HepG2 (cell line): ENCODE data around the gene SLC4A2. TPM values are rescaled to one million over a fixed set of nuclear protein-coding genes. Genes with fewer than 3 reads are reported as not detected.

Experiments used
- CENPX ChIP-seq: sonication (generic); formaldehyde crosslinking; IDR thresholded peaks from 2 replicates; pipeline ENCODE4 v1.9.0; 2021; ENCODE audit warnings: mild to moderate bottlenecking, missing genetic modification reagents, moderate library complexity
- FOXC1 ChIP-seq: sonication (generic); formaldehyde crosslinking; IDR thresholded peaks from 2 replicates; pipeline ENCODE4 v1.8.0; 2022; ENCODE audit warnings: mild to moderate bottlenecking, missing genetic modification reagents, borderline replicate concordance
- GABPA ChIP-seq, 2 experiments: IDR thresholded peaks; 2 replicates each; pipeline ENCODE4 v1.6.1; 2011 to 2016; ENCODE audit warnings: low read depth in 2 of 2, low read length in 1 of 2, missing biosample characterization in 1 of 2, missing genetic modification characterization in 1 of 2
- IKZF1 ChIP-seq: fragments of 450-650 bp; IDR thresholded peaks from 2 replicates; pipeline ENCODE4 v1.7.1; 2016
- NR3C1 ChIP-seq: sonication (generic); formaldehyde crosslinking; IDR thresholded peaks from 2 replicates; pipeline ENCODE4 v1.4.0; 2020; ENCODE audit warnings: missing genetic modification reagents
- PAWR ChIP-seq: sonication (generic); formaldehyde crosslinking; IDR thresholded peaks from 2 replicates; pipeline ENCODE4 v1.4.0; 2020; ENCODE audit warnings: missing genetic modification reagents, mild to moderate bottlenecking, borderline replicate concordance
- RAD51 ChIP-seq: fragments of 450-650 bp; IDR thresholded peaks from 2 replicates; pipeline ENCODE4 v1.6.1; 2016; ENCODE audit warnings: borderline replicate concordance
- SP5 ChIP-seq: IDR thresholded peaks from 2 replicates; pipeline ENCODE4 v1.6.1; 2016; ENCODE audit warnings: low read depth, borderline replicate concordance
- STAT6 ChIP-seq: sonication (generic); formaldehyde crosslinking; IDR thresholded peaks from 2 replicates; pipeline ENCODE4 v1.4.0; 2020; ENCODE audit warnings: missing genetic modification reagents, mild to moderate bottlenecking, borderline replicate concordance
- SUZ12 ChIP-seq: fragments of 150-350 bp; IDR thresholded peaks from 2 replicates; pipeline ENCODE4 v1.6.1; 2014; ENCODE audit warnings: low read depth, low read length
- THAP7 ChIP-seq: sonication (generic); formaldehyde crosslinking; IDR thresholded peaks from 2 replicates; pipeline ENCODE4 v1.8.1; 2023; ENCODE audit warnings: mild to moderate bottlenecking, missing genetic modification reagents
- ZFAT ChIP-seq: sonication (generic); formaldehyde crosslinking; conservative IDR thresholded peaks from 2 replicates; pipeline ENCODE4 v1.8.1; 2023; ENCODE audit warnings: missing genetic modification reagents, inconsistent platforms
- ZNF121 ChIP-seq: sonication (generic); formaldehyde crosslinking; IDR thresholded peaks from 2 replicates; pipeline ENCODE4 v1.5.0; 2020; ENCODE audit warnings: mild to moderate bottlenecking, missing genetic modification reagents
- ZNF282 ChIP-seq: fragments of 450-650 bp; IDR thresholded peaks from 2 replicates; pipeline ENCODE4 v1.6.1; 2018; ENCODE audit not compliant: partially characterized antibody
- ZNF331 ChIP-seq: sonication (generic); formaldehyde crosslinking; IDR thresholded peaks from 2 replicates; pipeline ENCODE4 v1.4.0; 2020; ENCODE audit warnings: missing genetic modification reagents
- ZNF552 ChIP-seq: sonication (generic); formaldehyde crosslinking; IDR thresholded peaks from 2 replicates; pipeline ENCODE4 v1.9.0; 2022; ENCODE audit warnings: missing genetic modification reagents, mild to moderate bottlenecking, borderline replicate concordance
- ZNF576 ChIP-seq: sonication (generic); formaldehyde crosslinking; IDR thresholded peaks from 2 replicates; pipeline ENCODE4 v1.4.0; 2020; ENCODE audit warnings: mild to moderate bottlenecking, missing genetic modification reagents
- ZNF775 ChIP-seq: sonication (generic); formaldehyde crosslinking; IDR thresholded peaks from 2 replicates; pipeline ENCODE4 v1.4.0; 2020; ENCODE audit warnings: missing genetic modification reagents, mild to moderate bottlenecking, moderate library complexity, borderline replicate concordance
- ZNF792 ChIP-seq: IDR thresholded peaks from 2 replicates; pipeline ENCODE4 v1.6.1; 2016
- ZNF878 ChIP-seq: sonication (generic); formaldehyde crosslinking; IDR thresholded peaks from 2 replicates; pipeline ENCODE4 v1.8.1; 2023; ENCODE audit warnings: mild to moderate bottlenecking, missing genetic modification reagents, moderate library complexity
- polyA plus RNA-seq, 8 experiments: library from polyadenylated mRNA; depleted of rRNA in 3 of 8; stranded (reverse) in 7 of 8; unstranded in 1 of 8; fragments of >200 nt; fragmentation: Illumina TruSeq in 4 of 8; extraction: Trizol in 4 of 8; gene quantifications; 2 replicates each; pipeline versions ENCODE4 v1.2.1 to v1.2.3, GENCODE V29; 2011 to 2016; ENCODE audit warnings: low read depth in 4 of 8, missing spikeins in 1 of 8, mixed read lengths in 1 of 8; ENCODE audit not compliant: insufficient read depth in 1 of 8
- total RNA-seq, 5 experiments: library from RNA; depleted of rRNA; stranded (reverse); fragments of >200 nt; fragmentation: Illumina TruSeq; extraction: Trizol; gene quantifications; 2 replicates each; pipeline ENCODE4 v1.2.3, GENCODE V29; 2016; ENCODE audit warnings: low read depth in 1 of 5
- TF ChIP-seq, protein P1 (sequence below): sonication (generic); formaldehyde crosslinking; IDR thresholded peaks from 2 replicates; pipeline ENCODE4 v1.5.0; 2020; ENCODE audit warnings: mild to moderate bottlenecking, missing genetic modification reagents
- TF ChIP-seq, protein P2 (sequence below): sonication (generic); formaldehyde crosslinking; IDR thresholded peaks from 2 replicates; pipeline ENCODE4 v1.4.0; 2020; ENCODE audit warnings: missing genetic modification reagents

Gene SLC4A2
- total and polyA plus RNA-seq, 2 of the 13 experiments (the other 11 are each of a cell fraction or from before 2014, with no cell fraction given), result 51.9 to 73.4 TPM

- no peak for TF ChIP-seq STAT6 (CRISPR knock-in tag)
- TF ChIP-seq ZNF121 (CRISPR knock-in tag), result no peak
- TF ChIP-seq, protein P1, sequence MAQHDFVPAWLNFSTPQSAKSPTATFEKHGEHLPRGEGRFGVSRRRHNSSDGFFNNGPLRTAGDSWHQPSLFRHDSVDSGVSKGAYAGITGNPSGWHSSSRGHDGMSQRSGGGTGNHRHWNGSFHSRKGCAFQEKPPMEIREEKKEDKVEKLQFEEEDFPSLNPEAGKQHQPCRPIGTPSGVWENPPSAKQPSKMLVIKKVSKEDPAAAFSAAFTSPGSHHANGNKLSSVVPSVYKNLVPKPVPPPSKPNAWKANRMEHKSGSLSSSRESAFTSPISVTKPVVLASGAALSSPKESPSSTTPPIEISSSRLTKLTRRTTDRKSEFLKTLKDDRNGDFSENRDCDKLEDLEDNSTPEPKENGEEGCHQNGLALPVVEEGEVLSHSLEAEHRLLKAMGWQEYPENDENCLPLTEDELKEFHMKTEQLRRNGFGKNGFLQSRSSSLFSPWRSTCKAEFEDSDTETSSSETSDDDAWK (CRISPR knock-in tag), result no peak
- TF ChIP-seq ZNF576 (CRISPR knock-in tag), result no peak
- TF ChIP-seq, protein P2, sequence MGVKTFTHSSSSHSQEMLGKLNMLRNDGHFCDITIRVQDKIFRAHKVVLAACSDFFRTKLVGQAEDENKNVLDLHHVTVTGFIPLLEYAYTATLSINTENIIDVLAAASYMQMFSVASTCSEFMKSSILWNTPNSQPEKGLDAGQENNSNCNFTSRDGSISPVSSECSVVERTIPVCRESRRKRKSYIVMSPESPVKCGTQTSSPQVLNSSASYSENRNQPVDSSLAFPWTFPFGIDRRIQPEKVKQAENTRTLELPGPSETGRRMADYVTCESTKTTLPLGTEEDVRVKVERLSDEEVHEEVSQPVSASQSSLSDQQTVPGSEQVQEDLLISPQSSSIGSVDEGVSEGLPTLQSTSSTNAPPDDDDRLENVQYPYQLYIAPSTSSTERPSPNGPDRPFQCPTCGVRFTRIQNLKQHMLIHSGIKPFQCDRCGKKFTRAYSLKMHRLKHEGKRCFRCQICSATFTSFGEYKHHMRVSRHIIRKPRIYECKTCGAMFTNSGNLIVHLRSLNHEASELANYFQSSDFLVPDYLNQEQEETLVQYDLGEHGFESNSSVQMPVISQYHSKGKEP (CRISPR knock-in tag), result no peak
- TF ChIP-seq ZNF792 (CRISPR knock-in tag), result no peak
- no peak for TF ChIP-seq PAWR (CRISPR knock-in tag)
- TF ChIP-seq NR3C1 (CRISPR knock-in tag), result no peak
- TF ChIP-seq ZNF878 (CRISPR knock-in tag), result 0 out of 2 replicates have a peak, but pooled peaks have one; percentile 40
- no peak for TF ChIP-seq SUZ12
- TF ChIP-seq CENPX (CRISPR knock-in tag), result no peak
- TF ChIP-seq ZNF282, result no peak
- TF ChIP-seq RAD51, result no peak
- TF ChIP-seq FOXC1 (CRISPR knock-in tag), result no peak
- no peak for TF ChIP-seq THAP7 (CRISPR knock-in tag)
- TF ChIP-seq SP5 (CRISPR knock-in tag), result no peak
- no peak for TF ChIP-seq ZNF331 (CRISPR knock-in tag)
- no peak for TF ChIP-seq ZNF552 (CRISPR knock-in tag)
- TF ChIP-seq ZFAT (CRISPR knock-in tag), result no peak
- no peak for TF ChIP-seq ZNF775
- TF ChIP-seq GABPA (IDR thresholded peaks at IDR 0.05; ENCODE audit: low read depth, low read length), result no peak
- TF ChIP-seq GABPA (CRISPR knock-in tag; IDR thresholded peaks at IDR 0.05; ENCODE audit: low read depth), result no peak
- TF ChIP-seq IKZF1, result no peak
These were observed 48.9 kb upstream of the SLC4A2 start (continued) for GRCh38 chr7:151010307-151011096.
